Measurements from ENCODE around the gene TNK2. TPM values are rescaled to one million over a fixed set of nuclear protein-coding genes. Genes with fewer than 3 reads are reported as not detected.
A peak's percentile ranks its signal among the peaks of the same experiment; 100 is the strongest.
"Not testable (repeated sequence)": the region's sequence is repeated elsewhere in the genome, so short reads cannot be mapped to it uniquely, and the experiment has no call there.

TNK2 gene
- 11.3 and 13.4 TPM in 2 replicates for total RNA-seq

GRCh38 chr3:195907934-195908693 lies at the start of gene TNK2:
Gene TNK2, minus strand, starts transcription at chr3:195908551. Its CDS starts 19,963 bp downstream, at chr3:195888588.
- DNase-seq (ENCODE audit: low read depth in 2 of 2) = no peak

- no peak for DNase-seq (ENCODE audit: low read depth in 2 of 2)
Observed at GRCh38 chr3:195956577-195956976, 48.2 kb upstream of the TNK2 start.

GRCh38 chr3:195955416-195955841 lies 47.1 kb upstream of the TNK2 start:
- not testable (repeated sequence) for DNase-seq (ENCODE audit: low read depth in 2 of 2)

- not testable (repeated sequence) for DNase-seq (ENCODE audit: low read depth in 2 of 2)
Observed at GRCh38 chr3:195954752-195955119, 46.4 kb upstream of the TNK2 start.

GRCh38 chr3:195954052-195954751 lies 45.9 kb upstream of the TNK2 start:
- DNase-seq (ENCODE audit: low read depth in 2 of 2) = peak in 1 of 2 donors; percentile 34

GRCh38 chr3:195952590-195952989 lies 44.2 kb upstream of the TNK2 start:
- DNase-seq (ENCODE audit: low read depth in 2 of 2) = not testable (repeated sequence)

GRCh38 chr3:195951443-195952177 lies 43.3 kb upstream of the TNK2 start:
- DNase-seq (ENCODE audit: low read depth in 2 of 2) = peak; percentile 24 to 56

GRCh38 chr3:195950731-195951130 lies 42.4 kb upstream of the TNK2 start:
- DNase-seq (ENCODE audit: low read depth in 2 of 2) = not testable (repeated sequence)

GRCh38 chr3:195950164-195950563 lies 41.8 kb upstream of the TNK2 start:
- DNase-seq (ENCODE audit: low read depth in 2 of 2) = not testable (repeated sequence)

- DNase-seq (ENCODE audit: low read depth in 2 of 2) = not testable (repeated sequence)
Observed at GRCh38 chr3:195946910-195947699, 38.8 kb upstream of the TNK2 start.

GRCh38 chr3:195941265-195941815 lies 33.0 kb upstream of the TNK2 start:
- not testable (repeated sequence) for DNase-seq (ENCODE audit: low read depth in 2 of 2)

- DNase-seq (ENCODE audit: low read depth in 2 of 2) = not testable (repeated sequence)
Observed at GRCh38 chr3:195940806-195941205, 32.5 kb upstream of the TNK2 start.

GRCh38 chr3:195939526-195940470 lies 31.4 kb upstream of the TNK2 start:
- not testable (repeated sequence) for DNase-seq (ENCODE audit: low read depth in 2 of 2)

- DNase-seq (ENCODE audit: low read depth in 2 of 2) = not testable (repeated sequence)
Observed at GRCh38 chr3:195933044-195933430, 24.7 kb upstream of the TNK2 start.

GRCh38 chr3:195932418-195933043 lies 24.2 kb upstream of the TNK2 start:
- no peak for DNase-seq (ENCODE audit: low read depth in 2 of 2)

- no peak for DNase-seq (ENCODE audit: low read depth in 2 of 2)
Observed at GRCh38 chr3:195931582-195932273, 23.4 kb upstream of the TNK2 start.

GRCh38 chr3:195929452-195929851 lies 21.1 kb upstream of the TNK2 start:
- DNase-seq (ENCODE audit: low read depth in 2 of 2) = no peak

- peak in 1 of 2 donors; percentile 31 for DNase-seq (ENCODE audit: low read depth in 2 of 2)
Observed at GRCh38 chr3:195921334-195921791, 13.0 kb upstream of the TNK2 start.

GRCh38 chr3:195918176-195918575 lies 9.8 kb upstream of the TNK2 start:
- DNase-seq (ENCODE audit: low read depth in 2 of 2) = no peak

All from dermis microvascular lymphatic vessel endothelial cell (primary cell).